Keratinocyte (primary cell): ENCODE measurements around the gene TMC1.

Experiments used
- EZH2 ChIP-seq: IDR thresholded peaks from one replicate; pipeline ENCODE4 v1.6.1; 2012; ENCODE audit warnings: inconsistent platforms, mild to moderate bottlenecking, low read length, moderate library complexity
- TF ChIP-seq, protein P1 (sequence below), 3 experiments: IDR thresholded peaks in 1 of 3; conservative IDR thresholded peaks in 1 of 3; optimal IDR thresholded peaks in 1 of 3; 2 replicates in 2 of 3; 3 replicates in 1 of 3; pipeline versions ENCODE3 to v1.5.1; 2011; ENCODE audit warnings: low read length in 3 of 3, mild to moderate bottlenecking in 3 of 3, moderate library complexity in 2 of 3, control low read depth in 1 of 3, inconsistent platforms in 1 of 3; ENCODE audit not compliant: insufficient read depth in 2 of 3; ENCODE audit errors: extremely low read depth in 1 of 3

GRCh38 chr9:72734631-72735030 lies 213.2 kb downstream of the TMC1 start:
- TF ChIP-seq, protein P1, sequence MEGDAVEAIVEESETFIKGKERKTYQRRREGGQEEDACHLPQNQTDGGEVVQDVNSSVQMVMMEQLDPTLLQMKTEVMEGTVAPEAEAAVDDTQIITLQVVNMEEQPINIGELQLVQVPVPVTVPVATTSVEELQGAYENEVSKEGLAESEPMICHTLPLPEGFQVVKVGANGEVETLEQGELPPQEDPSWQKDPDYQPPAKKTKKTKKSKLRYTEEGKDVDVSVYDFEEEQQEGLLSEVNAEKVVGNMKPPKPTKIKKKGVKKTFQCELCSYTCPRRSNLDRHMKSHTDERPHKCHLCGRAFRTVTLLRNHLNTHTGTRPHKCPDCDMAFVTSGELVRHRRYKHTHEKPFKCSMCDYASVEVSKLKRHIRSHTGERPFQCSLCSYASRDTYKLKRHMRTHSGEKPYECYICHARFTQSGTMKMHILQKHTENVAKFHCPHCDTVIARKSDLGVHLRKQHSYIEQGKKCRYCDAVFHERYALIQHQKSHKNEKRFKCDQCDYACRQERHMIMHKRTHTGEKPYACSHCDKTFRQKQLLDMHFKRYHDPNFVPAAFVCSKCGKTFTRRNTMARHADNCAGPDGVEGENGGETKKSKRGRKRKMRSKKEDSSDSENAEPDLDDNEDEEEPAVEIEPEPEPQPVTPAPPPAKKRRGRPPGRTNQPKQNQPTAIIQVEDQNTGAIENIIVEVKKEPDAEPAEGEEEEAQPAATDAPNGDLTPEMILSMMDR (optimal IDR thresholded peaks at IDR 0.05 in 1 of 3, IDR thresholded peaks at IDR 0.05 in 1 of 3, conservative IDR thresholded peaks at IDR 0.05 in 1 of 3; ENCODE audit: extremely low read depth in 1 of 3, insufficient read depth in 2 of 3, low read length in 3 of 3): no peak
- TF ChIP-seq EZH2: no peak
